ENCODE data around the gene LY86. TPM values are rescaled to one million over a fixed set of nuclear protein-coding genes. Genes with fewer than 3 reads are reported as not detected.

Gene LY86
- total RNA-seq, 1 donor from 2014 or later = not detected

DNA sequence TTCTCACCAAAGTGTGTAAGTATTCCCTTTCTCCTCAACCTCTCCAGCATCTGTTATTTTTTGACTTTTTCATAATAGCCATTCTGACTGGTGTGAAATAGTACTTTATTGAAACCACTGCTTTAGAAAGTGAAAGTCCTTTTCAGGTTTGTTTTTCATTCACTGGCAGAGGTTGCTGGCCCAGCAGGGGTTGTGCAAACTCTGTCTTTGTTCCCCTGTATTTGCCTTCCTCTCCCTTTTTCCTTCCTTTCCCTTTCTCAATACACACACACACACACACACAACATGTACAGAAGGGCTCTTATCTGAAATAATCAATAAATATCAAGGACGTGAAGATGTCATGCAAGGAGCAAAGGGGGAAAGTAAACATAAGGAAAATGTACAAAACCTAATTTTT, 99.8 kb downstream of the LY86 start:
- Mint-ChIP-seq H3K27me3 (no peaks in the 10 kb centered on the region), H3K4me3 (peak overlapping the region; percentile 41), H3K9me3 (peaks cover 5% of the 10 kb centered on the region), H3K36me3 (no peaks in the 10 kb centered on the region), H3K27ac (peak overlapping the region; percentile 53), H3K4me1 (ENCODE audit: unreplicated experiment) (peaks cover 51% of the 10 kb centered on the region)
- TF ChIP-seq, protein P1, sequence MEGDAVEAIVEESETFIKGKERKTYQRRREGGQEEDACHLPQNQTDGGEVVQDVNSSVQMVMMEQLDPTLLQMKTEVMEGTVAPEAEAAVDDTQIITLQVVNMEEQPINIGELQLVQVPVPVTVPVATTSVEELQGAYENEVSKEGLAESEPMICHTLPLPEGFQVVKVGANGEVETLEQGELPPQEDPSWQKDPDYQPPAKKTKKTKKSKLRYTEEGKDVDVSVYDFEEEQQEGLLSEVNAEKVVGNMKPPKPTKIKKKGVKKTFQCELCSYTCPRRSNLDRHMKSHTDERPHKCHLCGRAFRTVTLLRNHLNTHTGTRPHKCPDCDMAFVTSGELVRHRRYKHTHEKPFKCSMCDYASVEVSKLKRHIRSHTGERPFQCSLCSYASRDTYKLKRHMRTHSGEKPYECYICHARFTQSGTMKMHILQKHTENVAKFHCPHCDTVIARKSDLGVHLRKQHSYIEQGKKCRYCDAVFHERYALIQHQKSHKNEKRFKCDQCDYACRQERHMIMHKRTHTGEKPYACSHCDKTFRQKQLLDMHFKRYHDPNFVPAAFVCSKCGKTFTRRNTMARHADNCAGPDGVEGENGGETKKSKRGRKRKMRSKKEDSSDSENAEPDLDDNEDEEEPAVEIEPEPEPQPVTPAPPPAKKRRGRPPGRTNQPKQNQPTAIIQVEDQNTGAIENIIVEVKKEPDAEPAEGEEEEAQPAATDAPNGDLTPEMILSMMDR (conservative IDR thresholded peaks at IDR 0.05) = no peak
- no peak for DNase-seq (ENCODE audit: extremely low spot score, unreplicated experiment)

DNA sequence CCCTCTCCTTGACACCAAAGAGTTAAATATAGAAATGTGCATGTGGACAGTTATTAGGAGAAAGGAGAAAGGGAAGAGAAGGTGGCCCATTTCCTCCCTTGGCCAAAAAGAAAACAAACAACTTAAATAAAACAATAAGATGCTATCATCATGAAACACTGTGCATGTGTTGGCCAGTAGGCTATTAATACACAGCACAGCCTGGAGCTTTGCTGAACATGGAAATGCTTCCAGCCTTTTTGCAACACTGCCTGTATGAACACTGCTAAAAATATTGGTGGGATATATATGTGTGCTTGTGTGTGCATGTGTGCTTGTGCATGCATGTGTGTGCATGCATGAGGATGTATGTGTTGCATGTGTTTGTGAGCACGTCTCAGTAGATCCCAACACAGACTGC, 100.4 kb downstream of the LY86 start:
- Mint-ChIP-seq H3K4me3 (peak overlapping the region; percentile 15), H3K27ac (peak overlapping the region; percentile 70), H3K36me3 (no peaks in the 10 kb centered on the region), H3K27me3 (no peaks in the 10 kb centered on the region), H3K9me3 (peaks cover 5% of the 10 kb centered on the region), H3K4me1 (ENCODE audit: unreplicated experiment) (peaks cover 44% of the 10 kb centered on the region)
- no peak for DNase-seq (ENCODE audit: extremely low spot score, unreplicated experiment)
- TF ChIP-seq, protein P1 (conservative IDR thresholded peaks at IDR 0.05) = no peak

DNA sequence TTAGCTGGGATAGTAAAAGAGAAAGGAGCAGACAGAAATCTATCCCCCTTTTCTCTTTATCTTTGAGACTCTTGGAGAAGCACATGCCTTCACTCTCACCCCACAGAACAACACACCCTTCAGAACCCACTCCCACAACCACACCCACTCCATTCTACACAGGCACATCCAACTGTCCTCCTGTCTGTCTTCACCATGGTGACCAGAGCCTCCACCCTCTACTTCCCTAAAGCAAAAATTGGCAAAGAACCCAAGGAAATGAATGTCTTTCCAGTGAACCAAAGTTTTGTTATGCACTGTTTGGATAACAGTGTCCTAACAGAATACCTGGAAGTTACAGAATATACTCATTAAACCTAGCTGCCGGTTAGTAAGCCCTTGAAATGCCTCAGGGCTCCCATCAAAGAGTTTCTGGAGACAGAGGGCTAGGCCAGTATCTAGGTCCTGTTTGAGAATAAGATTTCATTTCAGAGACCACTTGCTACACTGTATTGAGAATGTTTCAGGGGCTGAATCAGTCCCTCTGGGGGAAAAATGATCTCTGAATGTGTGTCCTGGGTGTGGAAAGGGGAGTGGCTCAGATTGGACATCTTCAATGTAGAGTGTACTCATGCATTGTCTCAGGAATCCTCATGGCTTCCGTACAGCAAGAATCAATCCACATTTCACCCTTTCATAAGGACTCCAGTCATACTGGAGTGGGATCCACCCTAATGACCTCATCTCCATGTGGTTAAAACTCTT, 101.1 kb downstream of the LY86 start:
- Mint-ChIP-seq H3K4me3 (peak overlapping the region; percentile 15), H3K9me3 (peaks cover 5% of the 10 kb centered on the region), H3K27me3 (no peaks in the 10 kb centered on the region), H3K4me1 (ENCODE audit: unreplicated experiment) (peaks cover 40% of the 10 kb centered on the region), H3K27ac (peak overlapping the region; percentile 70), H3K36me3 (no peaks in the 10 kb centered on the region)
- TF ChIP-seq, protein P1 (conservative IDR thresholded peaks at IDR 0.05) = no peak
- DNase-seq (ENCODE audit: extremely low spot score, unreplicated experiment) = no peak

DNA sequence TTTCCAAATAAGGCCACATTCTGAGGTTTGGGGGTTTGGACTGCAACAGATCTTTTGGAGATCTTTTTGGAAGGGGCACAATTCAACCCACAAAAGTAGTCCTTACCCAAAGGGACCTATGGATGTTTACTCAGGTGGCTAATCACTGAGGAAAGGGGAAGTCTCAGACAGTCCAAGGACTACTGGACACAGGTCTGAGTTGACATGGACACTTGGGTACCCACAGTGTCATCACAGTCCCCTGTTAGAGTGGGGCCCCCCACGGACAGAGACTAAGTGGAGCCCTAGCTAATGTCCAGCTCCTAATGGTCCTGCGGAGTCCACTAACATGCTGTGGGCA, 101.6 kb downstream of the LY86 start:
- no peaks in the 10 kb centered on the region for H3K27me3 Mint-ChIP-seq

DNA sequence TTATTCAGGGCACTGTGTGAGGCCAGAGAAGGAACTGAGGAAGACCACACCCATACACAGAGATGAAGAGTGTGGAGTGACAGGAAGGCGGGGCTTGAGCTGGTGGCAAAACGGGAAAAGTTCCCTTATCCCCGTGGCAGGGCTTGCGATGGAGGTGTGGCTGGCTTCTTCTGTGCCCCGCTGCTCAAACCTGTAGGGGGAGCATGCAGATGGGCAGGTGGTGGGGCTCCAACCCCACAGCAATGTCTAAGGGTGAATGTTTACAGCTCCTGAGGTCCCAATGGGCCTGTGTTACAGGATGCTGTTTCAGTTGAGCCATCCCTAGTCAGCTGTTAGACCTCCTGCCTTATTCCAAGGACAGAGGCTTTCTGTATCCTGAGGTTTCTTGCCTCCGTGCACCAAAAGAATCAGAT, 105.9 kb downstream of the LY86 start:
- no peaks in the 10 kb centered on the region for H3K36me3 Mint-ChIP-seq
- no peaks in the 10 kb centered on the region for H3K9me3 Mint-ChIP-seq
- DNase-seq (ENCODE audit: extremely low spot score, unreplicated experiment) = no peak
- peaks cover 35% of the 10 kb centered on the region for H3K4me1 Mint-ChIP-seq (ENCODE audit: unreplicated experiment)
- H3K4me3 Mint-ChIP-seq = no peak overlapping the region
- H3K27ac Mint-ChIP-seq = peak overlapping the region; percentile 91
- H3K27me3 Mint-ChIP-seq = no peaks in the 10 kb centered on the region
- TF ChIP-seq, protein P1 (conservative IDR thresholded peaks at IDR 0.05) = no peak

More for the DNA sequence above, 101.6 kb downstream of the LY86 start:
- no peak for DNase-seq (ENCODE audit: extremely low spot score, unreplicated experiment)
- Mint-ChIP-seq H3K36me3 (no peaks in the 10 kb centered on the region), H3K27ac (no peak overlapping the region), H3K4me1 (ENCODE audit: unreplicated experiment) (peaks cover 43% of the 10 kb centered on the region), H3K4me3 (no peak overlapping the region), H3K9me3 (peaks cover 5% of the 10 kb centered on the region)
- TF ChIP-seq, protein P1 (conservative IDR thresholded peaks at IDR 0.05) = no peak
